HepG2 (cell line): ENCODE data around the gene HSPB9. TPM values are rescaled to one million over a fixed set of nuclear protein-coding genes. Genes with fewer than 3 reads are reported as not detected.

Source experiments
- CHD4 ChIP-seq: fragments of 200-600 bp; sonication (generic); IDR thresholded peaks from 2 replicates; pipeline ENCODE4 v1.7.0; 2017; ENCODE audit warnings: mild to moderate bottlenecking, low read length, borderline replicate concordance
- FOXM1 ChIP-seq: sonication (generic); formaldehyde crosslinking; IDR thresholded peaks from 2 replicates; pipeline ENCODE4 v1.5.0; 2020; ENCODE audit warnings: missing genetic modification reagents
- KAT2B ChIP-seq: fragments of 150-350 bp; IDR thresholded peaks from 2 replicates; pipeline ENCODE4 v1.6.1; 2014; ENCODE audit warnings: low read depth, low read length, borderline replicate concordance
- KAT7 ChIP-seq: IDR thresholded peaks from 2 replicates; pipeline ENCODE4 v1.6.1; 2018; ENCODE audit warnings: borderline replicate concordance, missing compliant biosample characterization
- MED1 ChIP-seq: sonication (generic); formaldehyde crosslinking; IDR thresholded peaks from 2 replicates; pipeline ENCODE4 v1.4.0; 2020; ENCODE audit warnings: missing genetic modification reagents
- MXI1 ChIP-seq: IDR thresholded peaks from 3 replicates; pipeline ENCODE4 v1.6.1; 2012; ENCODE audit warnings: low read depth, low read length, inconsistent platforms, borderline replicate concordance
- NR1H2 ChIP-seq: sonication (generic); formaldehyde crosslinking; IDR thresholded peaks from 2 replicates; pipeline ENCODE4 v1.8.1; 2022; ENCODE audit warnings: low read depth, missing genetic modification reagents, borderline replicate concordance
- PITX1 ChIP-seq: sonication (generic); formaldehyde crosslinking; IDR thresholded peaks from 2 replicates; pipeline ENCODE4 v1.5.1; 2020; ENCODE audit warnings: mild to moderate bottlenecking, missing genetic modification reagents
- POGZ ChIP-seq: sonication (generic); formaldehyde crosslinking; IDR thresholded peaks from 2 replicates; pipeline ENCODE4 v1.4.0; 2020; ENCODE audit warnings: mild to moderate bottlenecking, missing genetic modification reagents
- SKIL ChIP-seq: sonication (generic); formaldehyde crosslinking; IDR thresholded peaks from 2 replicates; pipeline ENCODE4 v1.8.0; 2022; ENCODE audit warnings: missing genetic modification reagents, mild to moderate bottlenecking, moderate library complexity, borderline replicate concordance
- SPEN ChIP-seq: sonication (generic); formaldehyde crosslinking; IDR thresholded peaks from 2 replicates; pipeline ENCODE4 v1.5.1; 2020; ENCODE audit warnings: low read depth, mild to moderate bottlenecking, missing genetic modification reagents
- TARDBP ChIP-seq: sonication (generic); formaldehyde crosslinking; IDR thresholded peaks from 2 replicates; pipeline ENCODE4 v1.8.0; 2022; ENCODE audit warnings: mild to moderate bottlenecking, missing genetic modification reagents
- ZKSCAN8 ChIP-seq: IDR thresholded peaks from 2 replicates; pipeline ENCODE4 v1.6.1; 2016; ENCODE audit warnings: borderline replicate concordance, missing genetic modification reagents, missing compliant biosample characterization
- ZNF34 ChIP-seq: sonication (generic); formaldehyde crosslinking; IDR thresholded peaks from 2 replicates; pipeline ENCODE4 v1.4.0; 2020; ENCODE audit warnings: mild to moderate bottlenecking, missing genetic modification reagents, borderline replicate concordance
- ZNF567 ChIP-seq: sonication (generic); formaldehyde crosslinking; IDR thresholded peaks from 2 replicates; pipeline ENCODE4 v1.8.1; 2023; ENCODE audit warnings: mild to moderate bottlenecking, missing genetic modification reagents, borderline replicate concordance
- polyA plus RNA-seq, 8 experiments: library from polyadenylated mRNA; depleted of rRNA in 3 of 8; stranded (reverse) in 7 of 8; unstranded in 1 of 8; fragments of >200 nt; fragmentation: Illumina TruSeq in 4 of 8; extraction: Trizol in 4 of 8; gene quantifications; 2 replicates each; pipeline versions ENCODE4 v1.2.1 to v1.2.3, GENCODE V29; 2011 to 2016; ENCODE audit warnings: low read depth in 4 of 8, missing spikeins in 1 of 8, mixed read lengths in 1 of 8; ENCODE audit not compliant: insufficient read depth in 1 of 8
- total RNA-seq, 5 experiments: library from RNA; depleted of rRNA; stranded (reverse); fragments of >200 nt; fragmentation: Illumina TruSeq; extraction: Trizol; gene quantifications; 2 replicates each; pipeline ENCODE4 v1.2.3, GENCODE V29; 2016; ENCODE audit warnings: low read depth in 1 of 5
- TF ChIP-seq, protein P1 (sequence below), 2 experiments: fragments of 450-650 bp in 1 of 2; sonication (generic) in 1 of 2; formaldehyde crosslinking; IDR thresholded peaks; 2 replicates each; pipeline versions ENCODE4 v1.5.0 to v1.8.0; 2020 to 2022; ENCODE audit warnings: mild to moderate bottlenecking in 1 of 2, missing genetic modification reagents in 1 of 2
- TF ChIP-seq, protein P2 (sequence below): sonication (generic); IDR thresholded peaks from 2 replicates; pipeline ENCODE4 v1.6.1; 2016; ENCODE audit warnings: low read depth, borderline replicate concordance
- TF ChIP-seq, protein P3 (sequence below): sonication (generic); formaldehyde crosslinking; IDR thresholded peaks from 2 replicates; pipeline ENCODE4 v1.4.0; 2020; ENCODE audit warnings: missing genetic modification reagents, borderline replicate concordance
- TF ChIP-seq, protein P4 (sequence below): IDR thresholded peaks from 2 replicates; pipeline ENCODE4 v1.6.1; 2016; ENCODE audit warnings: low read depth

Gene HSPB9
- total and polyA plus RNA-seq, 2 of the 13 experiments (the other 11 are each of a cell fraction or from before 2014, with no cell fraction given), result 0.05 to 0.24 TPM

- TF ChIP-seq, protein P1, sequence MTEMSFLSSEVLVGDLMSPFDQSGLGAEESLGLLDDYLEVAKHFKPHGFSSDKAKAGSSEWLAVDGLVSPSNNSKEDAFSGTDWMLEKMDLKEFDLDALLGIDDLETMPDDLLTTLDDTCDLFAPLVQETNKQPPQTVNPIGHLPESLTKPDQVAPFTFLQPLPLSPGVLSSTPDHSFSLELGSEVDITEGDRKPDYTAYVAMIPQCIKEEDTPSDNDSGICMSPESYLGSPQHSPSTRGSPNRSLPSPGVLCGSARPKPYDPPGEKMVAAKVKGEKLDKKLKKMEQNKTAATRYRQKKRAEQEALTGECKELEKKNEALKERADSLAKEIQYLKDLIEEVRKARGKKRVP (CRISPR knock-in tag; IDR thresholded peaks at IDR 0.05), result no peak
- TF ChIP-seq NR1H2 (CRISPR knock-in tag) (no peak), SKIL (CRISPR knock-in tag) (no peak), ZKSCAN8 (CRISPR knock-in tag) (no peak), MXI1 (peak; percentile 96; the same call in 2 of the 3 replicates), FOXM1 (CRISPR knock-in tag) (no peak), KAT7 (no peak; the same call in 1 of the 2 replicates), TARDBP (CRISPR knock-in tag) (no peak), SPEN (CRISPR knock-in tag) (peak; percentile 91), PITX1 (no peak), MED1 (CRISPR knock-in tag) (peak; percentile 49; the same call in 1 of the 2 replicates), ZNF34 (CRISPR knock-in tag) (no peak), KAT2B (no peak), POGZ (CRISPR knock-in tag) (no peak), CHD4 (no peak), ZNF567 (no peak)
- TF ChIP-seq, protein P2, sequence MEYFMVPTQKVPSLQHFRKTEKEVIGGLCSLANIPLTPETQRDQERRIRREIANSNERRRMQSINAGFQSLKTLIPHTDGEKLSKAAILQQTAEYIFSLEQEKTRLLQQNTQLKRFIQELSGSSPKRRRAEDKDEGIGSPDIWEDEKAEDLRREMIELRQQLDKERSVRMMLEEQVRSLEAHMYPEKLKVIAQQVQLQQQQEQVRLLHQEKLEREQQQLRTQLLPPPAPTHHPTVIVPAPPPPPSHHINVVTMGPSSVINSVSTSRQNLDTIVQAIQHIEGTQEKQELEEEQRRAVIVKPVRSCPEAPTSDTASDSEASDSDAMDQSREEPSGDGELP, result peak; percentile 11; the same call in 1 of the 2 replicates
- TF ChIP-seq, protein P3, sequence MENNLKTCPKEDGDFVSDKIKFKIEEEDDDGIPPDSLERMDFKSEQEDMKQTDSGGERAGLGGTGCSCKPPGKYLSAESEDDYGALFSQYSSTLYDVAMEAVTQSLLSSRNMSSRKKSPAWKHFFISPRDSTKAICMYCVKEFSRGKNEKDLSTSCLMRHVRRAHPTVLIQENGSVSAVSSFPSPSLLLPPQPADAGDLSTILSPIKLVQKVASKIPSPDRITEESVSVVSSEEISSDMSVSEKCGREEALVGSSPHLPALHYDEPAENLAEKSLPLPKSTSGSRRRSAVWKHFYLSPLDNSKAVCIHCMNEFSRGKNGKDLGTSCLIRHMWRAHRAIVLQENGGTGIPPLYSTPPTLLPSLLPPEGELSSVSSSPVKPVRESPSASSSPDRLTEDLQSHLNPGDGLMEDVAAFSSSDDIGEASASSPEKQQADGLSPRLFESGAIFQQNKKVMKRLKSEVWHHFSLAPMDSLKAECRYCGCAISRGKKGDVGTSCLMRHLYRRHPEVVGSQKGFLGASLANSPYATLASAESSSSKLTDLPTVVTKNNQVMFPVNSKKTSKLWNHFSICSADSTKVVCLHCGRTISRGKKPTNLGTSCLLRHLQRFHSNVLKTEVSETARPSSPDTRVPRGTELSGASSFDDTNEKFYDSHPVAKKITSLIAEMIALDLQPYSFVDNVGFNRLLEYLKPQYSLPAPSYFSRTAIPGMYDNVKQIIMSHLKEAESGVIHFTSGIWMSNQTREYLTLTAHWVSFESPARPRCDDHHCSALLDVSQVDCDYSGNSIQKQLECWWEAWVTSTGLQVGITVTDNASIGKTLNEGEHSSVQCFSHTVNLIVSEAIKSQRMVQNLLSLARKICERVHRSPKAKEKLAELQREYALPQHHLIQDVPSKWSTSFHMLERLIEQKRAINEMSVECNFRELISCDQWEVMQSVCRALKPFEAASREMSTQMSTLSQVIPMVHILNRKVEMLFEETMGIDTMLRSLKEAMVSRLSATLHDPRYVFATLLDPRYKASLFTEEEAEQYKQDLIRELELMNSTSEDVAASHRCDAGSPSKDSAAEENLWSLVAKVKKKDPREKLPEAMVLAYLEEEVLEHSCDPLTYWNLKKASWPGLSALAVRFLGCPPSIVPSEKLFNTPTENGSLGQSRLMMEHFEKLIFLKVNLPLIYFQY (CRISPR knock-in tag), result no peak
- TF ChIP-seq, protein P4, sequence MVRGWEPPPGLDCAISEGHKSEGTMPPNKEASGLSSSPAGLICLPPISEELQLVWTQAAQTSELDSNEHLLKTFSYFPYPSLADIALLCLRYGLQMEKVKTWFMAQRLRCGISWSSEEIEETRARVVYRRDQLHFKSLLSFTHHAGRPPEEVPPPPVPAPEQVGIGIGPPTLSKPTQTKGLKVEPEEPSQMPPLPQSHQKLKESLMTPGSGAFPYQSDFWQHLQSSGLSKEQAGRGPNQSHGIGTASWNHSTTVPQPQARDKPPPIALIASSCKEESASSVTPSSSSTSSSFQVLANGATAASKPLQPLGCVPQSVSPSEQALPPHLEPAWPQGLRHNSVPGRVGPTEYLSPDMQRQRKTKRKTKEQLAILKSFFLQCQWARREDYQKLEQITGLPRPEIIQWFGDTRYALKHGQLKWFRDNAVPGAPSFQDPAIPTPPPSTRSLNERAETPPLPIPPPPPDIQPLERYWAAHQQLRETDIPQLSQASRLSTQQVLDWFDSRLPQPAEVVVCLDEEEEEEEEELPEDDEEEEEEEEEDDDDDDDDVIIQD (CRISPR knock-in tag), result no peak
Observed at GRCh38 chr17:42120770-42121769, 1.5 kb upstream of the HSPB9 start, which contains the start of gene KAT2A (continued).
